Hypothalamus (tissue), 51 donors: Measurements from ENCODE around the gene RAB22A.

Experiments
- DNase-seq, 51 donors: peaks; one replicate each; lab custom pipeline; 2025; lab: John Stamatoyannopoulos, UW

Gene RAB22A

GRCh38 chr20:58382096-58382495 is 72.6 kb downstream of the RAB22A start:
- DNase-seq, result no peak

- DNase-seq, result no peak
Measured at GRCh38 chr20:58384821-58385220, 75.3 kb downstream of the RAB22A start.

GRCh38 chr20:58388028-58388601 is 78.6 kb downstream of the RAB22A start:
- DNase-seq, result no peak

GRCh38 chr20:58388882-58389323 is 79.4 kb downstream of the RAB22A start, which contains the start of gene VAPB:
TSS of gene VAPB (plus strand) at chr20:58389229. CDS start at chr20:58389460, 231 bp downstream.
- DNase-seq, result peak; percentile 47 to 98 (median 92)

DNA sequence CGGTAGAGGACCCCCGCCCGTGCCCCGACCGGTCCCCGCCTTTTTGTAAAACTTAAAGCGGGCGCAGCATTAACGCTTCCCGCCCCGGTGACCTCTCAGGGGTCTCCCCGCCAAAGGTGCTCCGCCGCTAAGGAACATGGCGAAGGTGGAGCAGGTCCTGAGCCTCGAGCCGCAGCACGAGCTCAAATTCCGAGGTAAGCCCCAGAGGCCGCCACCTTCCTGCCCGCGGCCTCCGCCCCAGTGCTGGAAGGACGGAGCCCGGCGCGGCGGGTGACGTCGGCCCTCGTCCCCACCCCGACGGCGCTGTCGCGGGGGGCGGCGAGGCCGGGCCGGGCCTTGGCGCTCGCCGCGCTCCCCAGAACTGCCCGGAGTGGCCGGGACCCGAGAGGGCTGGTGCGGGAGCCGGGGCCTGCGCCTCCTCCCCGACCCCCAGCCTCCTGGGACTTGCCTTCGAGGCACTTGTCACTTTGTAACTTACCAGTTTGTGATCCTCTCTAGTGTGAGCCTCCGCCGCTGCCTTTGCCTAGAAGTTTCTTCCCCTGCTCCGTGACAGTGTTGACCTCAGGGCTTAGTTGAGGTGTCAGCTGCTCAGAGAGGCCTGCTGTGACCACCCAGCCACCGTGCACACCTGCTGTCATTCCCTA is 79.9 kb downstream of the RAB22A start:
- DNase-seq, result peak in 14 of 51 donors; percentile 9 to 72 (median 34)

DNA sequence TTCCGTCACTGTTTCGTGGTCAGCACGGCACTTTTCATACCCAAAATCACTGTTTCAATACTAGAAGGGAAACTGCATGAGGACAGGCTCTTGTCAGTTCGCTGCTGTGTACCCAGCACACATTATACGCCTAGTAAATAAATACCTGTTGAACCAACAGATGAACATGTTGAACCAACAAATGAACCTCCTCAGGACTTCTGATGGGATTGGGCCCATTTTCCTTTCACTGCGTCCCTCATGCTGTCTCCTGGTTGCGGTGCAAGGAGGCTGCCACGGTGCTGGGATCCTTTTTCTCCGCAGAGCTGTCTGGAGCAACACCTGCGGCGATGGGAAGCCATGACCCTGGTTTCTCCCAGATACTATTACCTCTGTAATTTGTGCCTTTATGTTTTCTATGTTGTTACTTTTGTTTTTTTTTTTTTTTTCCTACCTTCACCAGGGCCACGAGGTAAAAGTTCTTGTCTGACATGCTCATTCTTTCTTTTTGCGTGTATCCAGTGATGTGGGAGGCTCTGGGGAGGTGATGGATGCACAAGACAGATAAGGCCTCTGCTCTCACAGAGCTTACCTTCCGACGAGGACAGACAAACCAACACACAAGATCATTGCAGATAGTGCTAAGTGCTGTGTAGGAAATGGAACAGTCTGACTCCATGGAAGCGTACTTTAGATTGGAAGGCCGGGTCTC is 80.6 kb downstream of the RAB22A start:
- no peak for DNase-seq

GRCh38 chr20:58390659-58391035 is 81.1 kb downstream of the RAB22A start:
- no peak for DNase-seq

DNA sequence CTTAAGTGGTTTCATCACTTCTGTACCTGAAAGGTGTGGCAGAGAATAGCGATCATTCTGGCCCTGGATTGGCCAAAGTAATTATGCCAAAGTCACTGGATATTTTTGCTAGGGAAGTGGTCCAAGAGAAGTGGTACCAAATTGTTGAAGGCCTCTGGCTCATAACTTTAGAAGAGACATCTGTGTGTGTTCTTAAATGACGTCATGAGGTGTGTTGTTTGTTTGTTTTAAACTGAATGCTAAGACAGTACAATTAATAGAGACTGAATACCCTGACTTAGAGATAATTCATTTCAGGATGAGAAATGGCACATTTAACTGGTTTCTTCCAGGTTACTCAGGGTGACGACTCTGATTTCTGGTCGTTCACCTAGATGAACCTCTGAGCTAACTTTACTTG is 82.8 kb downstream of the RAB22A start:
- DNase-seq, result no peak

DNA sequence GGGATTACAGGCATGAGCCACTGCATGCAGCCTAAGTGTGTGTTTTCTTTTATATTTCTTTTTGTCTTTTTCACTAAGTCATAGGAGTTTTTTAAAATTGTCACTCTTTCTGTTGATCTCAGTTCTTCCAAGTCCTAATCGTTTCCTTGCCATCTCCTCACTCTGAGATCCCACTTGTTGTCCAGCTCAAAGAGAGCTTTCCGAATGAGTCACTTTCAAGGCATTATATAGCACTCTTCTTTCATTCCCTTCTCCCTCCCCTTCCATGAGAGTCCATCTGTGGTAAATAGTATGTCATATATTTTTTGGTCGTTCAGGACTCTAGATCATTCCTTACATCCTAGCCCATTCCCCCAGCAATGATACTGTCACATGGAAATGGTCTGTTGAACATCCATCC is 83.8 kb downstream of the RAB22A start:
- no peak for DNase-seq

DNA sequence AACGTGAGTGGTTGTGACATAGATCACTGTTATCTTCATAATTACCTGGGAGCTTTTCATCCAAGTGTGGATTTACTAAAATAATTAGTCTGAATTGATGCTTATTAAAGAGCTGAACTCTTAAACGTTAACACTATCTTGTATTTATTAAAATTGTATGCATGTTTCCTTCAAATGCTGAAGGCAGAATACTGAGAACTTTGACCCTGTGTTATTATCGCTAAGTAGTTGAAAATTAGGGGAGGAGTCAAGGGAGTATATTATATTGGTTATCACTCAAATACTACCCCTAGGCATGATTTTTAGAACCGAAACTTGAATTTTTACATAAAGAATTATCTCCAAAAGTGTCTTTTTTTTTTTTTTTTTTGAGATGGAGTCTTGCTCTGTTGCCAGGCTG is 85.3 kb downstream of the RAB22A start:
- DNase-seq, result no peak

GRCh38 chr20:58395604-58396003 is 86.1 kb downstream of the RAB22A start:
- no peak for DNase-seq

GRCh38 chr20:58397429-58397828 is 87.9 kb downstream of the RAB22A start:
- no peak for DNase-seq

GRCh38 chr20:58398254-58398653 is 88.7 kb downstream of the RAB22A start:
- no peak for DNase-seq

DNA sequence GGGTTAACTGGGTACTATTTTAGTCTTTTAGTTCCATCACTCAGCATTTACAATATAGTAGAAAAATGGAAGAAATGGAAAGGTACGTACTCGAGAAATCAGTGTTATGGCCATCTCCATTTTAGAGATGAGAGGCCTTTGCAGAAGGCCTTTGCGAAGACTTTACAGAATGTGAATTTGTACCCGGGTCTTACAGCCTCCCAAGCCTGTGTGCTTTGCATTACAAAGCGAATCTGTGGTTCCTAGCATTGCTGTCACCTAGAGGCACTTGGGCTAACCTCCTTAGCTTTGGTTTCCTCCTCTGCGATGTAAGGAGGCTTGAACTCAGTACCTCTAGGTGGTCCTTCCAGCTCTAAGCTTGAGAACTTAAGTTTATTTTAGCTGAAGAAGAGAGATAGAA is 90.4 kb downstream of the RAB22A start:
- DNase-seq, result no peak

DNA sequence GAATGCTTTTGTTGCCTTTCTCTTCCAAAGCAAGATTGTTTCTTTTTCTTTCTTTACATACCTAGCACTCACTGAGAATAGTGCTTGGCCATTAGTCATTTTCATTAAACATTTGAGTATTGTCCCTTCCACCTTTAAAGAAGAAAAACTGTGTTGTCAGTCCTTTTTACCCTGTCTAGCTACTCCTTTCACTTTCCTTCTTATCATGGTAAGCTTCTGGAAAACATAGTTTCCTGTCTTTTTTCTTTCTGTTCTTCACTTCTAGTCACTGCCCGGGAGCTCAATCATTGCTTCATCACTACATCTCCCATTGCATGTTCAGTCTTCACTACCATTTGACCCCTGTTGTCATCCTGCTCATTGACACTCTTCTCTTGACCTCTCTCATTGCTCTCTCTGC is 91.6 kb downstream of the RAB22A start:
- DNase-seq, result no peak

DNA sequence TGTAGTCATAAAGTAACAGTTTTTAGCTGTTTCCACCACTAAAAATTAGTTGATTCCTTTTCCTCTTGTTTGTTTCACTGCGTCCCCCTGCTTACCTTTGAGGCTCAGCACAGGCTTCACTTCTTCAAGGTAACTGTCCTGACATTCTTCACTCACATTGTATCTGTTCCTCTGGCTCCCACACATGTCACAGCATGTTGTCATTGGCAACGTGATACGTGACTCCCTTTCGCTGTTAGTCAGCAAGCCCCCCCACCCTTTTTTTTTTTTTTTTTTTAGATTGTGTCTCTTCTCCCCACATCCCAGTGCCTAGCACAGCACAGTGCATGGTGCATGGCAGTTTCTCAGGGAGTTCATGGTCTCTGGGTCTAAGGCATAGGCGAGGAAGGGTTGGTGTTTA is 92.8 kb downstream of the RAB22A start:
- no peak for DNase-seq

- DNase-seq, result no peak
Measured at GRCh38 chr20:58402827-58403226, 93.3 kb downstream of the RAB22A start.

- DNase-seq, result no peak
Measured at GRCh38 chr20:58403272-58403671, 93.8 kb downstream of the RAB22A start.

- no peak for DNase-seq
Measured at GRCh38 chr20:58405504-58406291, 96.2 kb downstream of the RAB22A start.

- no peak for DNase-seq
Measured at GRCh38 chr20:58406422-58407001, 97.0 kb downstream of the RAB22A start.
